Right ventricle myocardium inferior (tissue), 1 donor: ENCODE measurements around the gene STIM1. TPM values are rescaled to one million over a fixed set of nuclear protein-coding genes. Genes with fewer than 3 reads are reported as not detected.
A peak's percentile ranks its signal among the peaks of the same experiment; 100 is the strongest.

Experiments used
- ATAC-seq: fragments of 200-7000 bp; cut with Tn5 transposase; one replicate; pipeline ENCODE4 v1.9.1; 2020; ENCODE audit warnings: mild to moderate bottlenecking, moderate library complexity
- DNase-seq: peaks from one replicate; pipeline ENCODE4 v3.0.0; 2021; ENCODE audit errors: missing footprints
- intact Hi-C: fragments of 100-400 bp; cut with DNase I; formaldehyde crosslinking; loops from one replicate; pipeline ENCODE4 v1.11.0; 2022
- total RNA-seq: library from RNA; stranded (reverse); fragmentation: NEBNext Ultra II Directional; extraction: Animal tissue kit (Norgen Biotek cat#: 25700); gene quantifications from one replicate; pipeline ENCODE4 v1.2.1, GENCODE V29; 2021
- donor health status: DM: no; HTN: yes; CAD: no; lungs with severe emphysema.

The STIM1 gene
- total RNA-seq, 1 donor from 2014 or later: 28.9 TPM

DNA sequence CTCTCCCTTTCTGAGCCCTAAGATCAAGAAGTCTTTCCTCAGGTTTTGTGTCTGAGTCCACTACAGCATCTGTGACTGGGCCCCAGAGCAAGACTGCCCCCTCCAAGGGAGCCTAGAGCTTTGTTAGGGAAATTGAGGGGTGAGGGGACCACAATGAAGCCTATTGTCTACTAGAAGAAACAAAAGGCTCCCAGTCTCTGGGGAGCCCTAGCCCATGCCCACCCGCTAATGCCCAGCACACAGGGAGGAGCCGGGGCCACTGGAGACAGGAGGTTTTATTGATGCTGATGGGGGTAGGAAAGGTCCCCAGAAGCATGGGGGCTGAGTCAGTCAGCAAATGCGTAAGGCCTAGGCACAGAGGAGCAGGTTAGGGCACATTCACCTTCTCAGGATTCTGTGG lies 28.7 kb upstream of the STIM1 start:
- ATAC-seq (no peak), DNase-seq (no peak)
- intact Hi-C loops: no loop called here

DNA sequence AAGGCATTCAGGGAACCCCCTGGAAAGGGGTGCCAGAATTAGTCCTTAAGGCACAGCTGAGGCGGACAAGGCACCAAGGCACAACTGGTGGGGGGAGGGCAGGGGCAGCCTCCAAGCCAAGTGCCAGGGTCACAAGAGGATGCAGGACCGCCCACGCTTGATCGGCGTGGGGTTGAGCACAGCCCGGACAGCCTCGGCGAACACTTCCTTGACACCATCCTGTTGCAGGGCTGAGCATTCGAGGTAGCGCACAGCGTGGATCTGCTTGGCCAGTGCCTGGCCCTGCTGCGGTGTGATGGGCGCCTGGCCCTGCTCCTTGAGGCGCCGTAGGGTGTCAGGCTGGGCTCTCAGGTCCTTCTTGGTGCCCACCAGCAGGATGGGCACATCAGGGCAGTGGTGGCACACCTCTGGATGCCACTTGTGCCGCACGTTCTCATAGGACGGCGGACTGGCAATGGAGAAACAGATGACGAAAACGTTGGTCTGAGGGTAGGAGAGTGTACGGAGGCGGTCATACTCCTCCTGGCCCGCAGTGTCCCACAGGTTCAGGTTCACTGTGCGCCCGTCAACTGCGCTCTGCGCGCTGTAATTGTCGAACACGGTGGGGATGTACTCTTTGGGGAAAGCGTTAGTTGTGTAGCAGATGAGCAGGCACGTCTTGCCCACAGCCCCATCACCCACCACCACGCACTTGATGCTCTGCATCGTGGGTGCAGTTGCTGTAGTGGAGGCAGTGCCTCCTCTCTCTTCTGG lies 27.9 kb upstream of the STIM1 start:
- intact Hi-C loops: no loop called here
- DNase-seq (no peak), ATAC-seq (no peak)

GRCh38 chr11:3830088-3830487 lies 25.4 kb upstream of the STIM1 start:
- intact Hi-C loops: no loop called here
- no peak for DNase-seq
- no peak for ATAC-seq

DNA sequence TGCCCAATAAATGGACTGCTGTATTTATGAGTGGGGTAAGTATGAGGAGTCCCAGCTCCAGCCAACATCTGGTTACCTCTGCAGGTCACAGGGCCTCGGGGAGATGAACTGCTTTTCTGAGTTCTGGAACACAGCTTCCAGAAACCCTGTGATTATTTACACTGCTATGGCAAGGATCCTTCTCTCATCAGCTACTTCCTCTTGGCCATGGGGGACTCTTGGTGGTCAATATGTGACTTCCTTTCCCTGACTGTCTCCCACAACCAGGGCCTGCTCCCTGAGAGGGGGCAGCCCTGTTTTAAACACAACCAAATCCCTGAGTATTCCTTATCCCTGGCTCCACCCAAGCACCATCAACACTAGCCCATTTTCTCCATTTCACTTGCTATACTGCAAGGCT lies 24.7 kb upstream of the STIM1 start:
- DNase-seq: no peak
- intact Hi-C loops: no loop called here
- ATAC-seq: no peak

- intact Hi-C loops: no loop called here
- ATAC-seq: peak; percentile 64
- no peak for DNase-seq
Measured at GRCh38 chr11:3831378-3832239, 23.9 kb upstream of the STIM1 start.

DNA sequence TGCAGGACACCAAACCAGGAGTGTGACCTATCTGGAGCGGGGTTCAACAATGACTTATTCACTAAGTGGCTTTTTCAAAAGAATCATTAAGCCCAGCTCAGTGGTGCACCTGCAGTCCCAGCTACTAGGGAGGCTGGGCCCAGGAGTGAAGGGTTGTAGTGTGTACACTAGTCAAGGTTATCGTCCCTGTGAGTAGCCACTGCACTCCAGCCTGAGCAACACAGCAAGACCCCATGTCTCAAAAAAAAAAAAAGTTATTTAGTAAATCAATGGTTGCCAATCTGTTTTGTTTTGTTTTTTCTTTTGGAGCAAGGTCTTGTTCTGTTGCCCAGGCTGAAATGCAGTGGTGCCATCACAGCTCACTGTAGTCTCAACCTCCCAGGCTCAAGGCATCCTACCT lies 22.6 kb upstream of the STIM1 start:
- intact Hi-C loops: no loop called here
- DNase-seq (no peak), ATAC-seq (no peak)

GRCh38 chr11:3833449-3833848 lies 22.0 kb upstream of the STIM1 start:
- no peak for ATAC-seq
- no peak for DNase-seq
- intact Hi-C loops: no loop called here

DNA sequence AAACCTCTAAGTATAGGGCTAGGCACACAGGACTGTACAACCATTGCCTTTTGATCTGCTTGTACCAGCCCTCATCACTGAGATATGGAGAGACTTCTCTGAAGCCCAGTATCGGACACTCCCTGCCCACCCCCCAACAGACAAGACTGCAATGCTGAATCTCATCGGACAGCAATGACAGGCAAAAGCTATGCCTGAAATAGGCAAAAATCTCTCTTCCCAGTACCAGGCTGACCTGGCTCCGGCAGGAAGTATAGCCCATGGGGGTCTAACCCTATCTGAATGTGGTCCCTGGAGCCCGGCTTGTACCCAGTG lies 21.2 kb upstream of the STIM1 start:
- no peak for DNase-seq
- intact Hi-C loops: no loop called here
- ATAC-seq: no peak

GRCh38 chr11:3834664-3835461 lies 20.6 kb upstream of the STIM1 start:
- ATAC-seq (peak; percentile 43), DNase-seq (peak; percentile 80)
- intact Hi-C loops: no loop called here

DNA sequence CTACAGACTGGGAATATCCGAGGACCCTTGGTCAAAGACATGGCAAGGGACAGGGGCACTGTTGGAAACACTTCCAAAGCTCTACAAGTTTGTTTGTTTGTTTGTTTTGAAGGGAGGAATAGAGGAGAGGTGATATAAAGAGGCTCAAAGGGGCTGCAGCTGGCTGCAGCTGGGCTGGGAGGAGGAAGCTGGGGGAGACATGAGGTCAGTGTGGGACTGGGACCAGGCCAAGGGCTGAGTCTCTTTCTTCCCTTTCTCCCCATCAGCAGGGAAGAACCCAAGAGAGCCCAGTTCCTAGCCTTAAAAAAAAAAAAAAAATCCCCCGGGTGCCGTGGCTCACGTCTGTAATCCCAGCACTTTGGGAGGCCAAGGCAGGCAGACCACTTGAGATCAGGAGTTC lies 19.7 kb upstream of the STIM1 start:
- DNase-seq (no peak), ATAC-seq (peak; percentile 43)
- intact Hi-C loops: no loop called here

DNA sequence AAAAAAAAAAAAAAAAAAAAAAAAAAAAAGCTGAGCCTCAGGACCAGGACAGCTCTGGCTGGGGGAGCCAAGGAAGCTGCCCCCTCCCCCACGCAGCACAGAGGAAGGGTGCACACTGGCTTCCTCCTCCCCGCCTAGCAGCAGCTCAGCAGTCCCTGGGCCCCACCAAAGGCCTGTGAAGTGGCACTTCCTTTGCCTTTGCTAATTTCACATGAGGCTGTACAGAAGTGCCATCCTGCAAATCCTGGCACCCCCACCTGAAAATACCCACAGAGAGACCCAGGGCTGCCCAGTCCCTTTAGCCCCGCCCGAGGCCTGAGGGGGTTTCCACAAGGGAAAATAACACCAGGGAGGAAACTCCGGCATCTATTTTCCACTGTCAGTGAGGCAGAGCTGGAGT lies 18.6 kb upstream of the STIM1 start:
- intact Hi-C loops: no loop called here
- no peak for ATAC-seq

DNA sequence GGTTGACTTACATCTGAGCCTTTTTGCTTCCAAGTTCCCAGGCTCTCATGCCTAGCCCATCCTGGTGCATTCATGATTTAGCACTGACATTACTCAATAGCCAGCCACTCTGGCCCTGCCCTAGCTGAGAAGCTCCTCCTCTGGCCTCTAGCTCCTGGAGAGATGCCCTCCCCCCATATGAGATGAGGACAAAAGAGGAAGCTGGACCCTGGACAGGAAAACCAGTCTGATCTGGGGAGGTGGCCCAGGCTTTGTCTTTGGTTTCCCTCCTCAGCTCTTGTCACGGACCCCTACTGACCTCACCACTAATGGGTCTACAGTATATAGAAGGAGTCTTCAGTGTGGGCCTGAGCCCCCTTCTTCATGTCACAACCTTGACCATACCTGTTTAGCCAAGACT lies 17.7 kb upstream of the STIM1 start:
- intact Hi-C loops: no loop called here
- ATAC-seq: peak; percentile 15

More for the DNA sequence above, 18.6 kb upstream of the STIM1 start:
- peak; percentile 87 for DNase-seq

GRCh38 chr11:3838504-3838903 lies 17.0 kb upstream of the STIM1 start:
- DNase-seq (no peak), ATAC-seq (no peak)
- intact Hi-C loops: no loop called here

More for the DNA sequence above, 17.7 kb upstream of the STIM1 start:
- peak; percentile 85 for DNase-seq

- ATAC-seq (peak; percentile 40), DNase-seq (no peak)
- intact Hi-C loops: no loop called here
Measured at GRCh38 chr11:3840004-3840869, 15.2 kb upstream of the STIM1 start.

- intact Hi-C loops: loop anchor here (1.0 kb wide), 1 partner anchor 44 kb away; the partner anchor contains the start of gene NUP98
- peak; percentile 87 for ATAC-seq
- peak; percentile 94 for DNase-seq
Measured at GRCh38 chr11:3840870-3841425, 14.5 kb upstream of the STIM1 start, which contains the start of gene RHOG. RHOG (minus strand) TSS chr11:3840959; CDS start chr11:3828138, 12,821 bp downstream.

DNA sequence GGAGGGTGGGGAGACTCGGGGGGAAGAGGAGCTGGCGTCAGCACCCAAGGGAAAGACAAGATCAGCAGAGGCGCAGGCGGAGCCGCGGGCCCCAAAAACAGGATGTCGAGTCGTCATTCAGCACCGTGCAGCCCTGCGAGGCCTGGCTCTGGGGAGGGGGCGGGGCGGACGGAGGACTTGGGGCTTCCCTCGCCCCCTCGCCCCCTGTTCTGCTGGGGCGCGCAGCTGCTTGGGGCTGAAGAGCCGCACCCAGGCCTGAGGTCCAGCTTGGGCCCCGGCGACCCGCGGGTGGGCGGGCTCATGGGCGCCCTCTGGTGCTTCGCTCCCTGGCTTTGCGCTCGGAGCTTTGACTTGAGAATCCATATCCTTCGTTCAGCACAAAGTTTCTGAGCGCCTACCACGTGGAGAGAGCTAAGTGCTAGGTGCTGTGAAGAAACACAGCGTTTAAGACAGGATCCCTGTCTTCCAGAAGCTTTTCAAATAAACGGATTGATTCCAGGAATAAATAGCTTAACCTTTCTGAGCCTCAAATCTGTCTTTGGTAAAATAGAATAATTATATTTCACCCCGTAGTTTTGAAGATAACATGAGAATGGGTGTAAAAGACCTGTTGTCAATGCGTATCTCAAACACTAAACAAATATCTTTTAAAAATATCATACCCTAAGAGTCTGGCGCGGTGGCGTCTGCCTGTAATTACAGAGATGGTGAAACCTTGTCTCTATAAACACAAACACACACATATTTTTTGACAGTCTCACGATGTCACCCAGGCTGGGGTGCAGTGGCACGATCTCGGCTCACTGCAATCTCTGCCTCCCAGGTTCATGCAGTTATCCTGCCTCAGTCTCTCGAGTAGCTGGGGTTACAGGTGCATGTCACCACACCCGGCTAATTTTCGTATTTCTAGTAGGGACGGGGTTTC lies 13.8 kb upstream of the STIM1 start:
- DNase-seq: peak; percentile 93
- peak; percentile 81 for ATAC-seq
- intact Hi-C loops: loop anchor here (1.0 kb wide), 1 partner anchor 44 kb away; the partner anchor contains the start of gene NUP98

DNA sequence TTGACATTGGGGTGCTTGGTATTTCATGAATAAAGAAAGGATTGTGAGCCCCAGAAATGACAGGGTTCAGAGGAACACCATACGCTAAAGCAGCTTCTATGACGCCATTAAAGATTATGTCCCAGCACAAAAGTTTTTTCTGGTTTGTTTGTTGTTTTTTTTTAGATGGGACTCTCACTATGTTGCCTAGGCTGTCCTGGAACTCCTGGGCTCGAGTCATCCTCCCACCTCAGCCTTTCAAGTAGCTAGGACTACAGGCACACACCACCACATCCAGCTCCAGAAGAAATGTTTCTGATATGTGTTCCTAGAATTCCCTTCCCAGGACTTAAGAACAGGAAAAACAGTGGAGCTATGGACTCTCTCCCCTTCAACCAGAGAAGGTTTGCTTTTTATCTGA lies 12.1 kb upstream of the STIM1 start:
- ATAC-seq (no peak), DNase-seq (no peak)
- intact Hi-C loops: no loop called here
